Mammary epithelial cell (primary cell): ENCODE results near the gene INAVA.

Source experiments
- CTCF ChIP-seq, 2 donors: IDR thresholded peaks in 1 of 2; conservative IDR thresholded peaks in 1 of 2; 2 replicates each; pipeline ENCODE4 v1.5.1; 2011 to 2012; ENCODE audit warnings: inconsistent platforms in 2 of 2, low read length in 2 of 2, mild to moderate bottlenecking in 2 of 2, control low read depth in 1 of 2, low read depth in 1 of 2; ENCODE audit not compliant: insufficient read depth in 1 of 2; ENCODE audit errors: extremely low read depth in 1 of 2
- EZH2 ChIP-seq: IDR thresholded peaks from 2 replicates; pipeline ENCODE4 v1.6.1; 2012; ENCODE audit warnings: low read length, inconsistent platforms, borderline replicate concordance

GRCh38 chr1:200875416-200875815 lies 19.3 kb upstream of the INAVA start:
- TF ChIP-seq CTCF (conservative IDR thresholded peaks at IDR 0.05 in 1 of 2, IDR thresholded peaks at IDR 0.05 in 1 of 2; ENCODE audit: extremely low read depth in 1 of 2, insufficient read depth in 1 of 2, low read depth in 1 of 2, low read length in 2 of 2) (no peak), EZH2 (no peak)
